GM10266 (cell line): Measurements from ENCODE around the gene TMEM187.
"Not testable (repeated sequence)": the region's sequence is repeated elsewhere in the genome, so short reads cannot be mapped to it uniquely, and the experiment has no call there.

Experiments
- DNase-seq: peaks from one replicate; pipeline ENCODE4 v3.0.0; 2012; ENCODE audit errors: extremely low spot score
- CTCF ChIP-seq: IDR thresholded peaks from 2 replicates; pipeline ENCODE4 v1.5.1; 2012; ENCODE audit warnings: mild to moderate bottlenecking, low read depth; ENCODE audit not compliant: control insufficient read depth, insufficient read depth; ENCODE audit errors: missing control alignments

TMEM187 gene

GRCh38 chrX:153973127-153974002 lies 811 bp downstream of the TMEM187 start:
- no peak for TF ChIP-seq CTCF
- DNase-seq: no peak

GRCh38 chrX:153974003-153974725 lies 1.6 kb downstream of the TMEM187 start:
- TF ChIP-seq CTCF: no peak
- no peak for DNase-seq

- TF ChIP-seq CTCF: no peak
- no peak for DNase-seq
These were observed 2.3 kb downstream of the TMEM187 start for GRCh38 chrX:153974726-153975286.

GRCh38 chrX:153980394-153980793 lies 7.8 kb downstream of the TMEM187 start:
- not testable (repeated sequence) for DNase-seq

GRCh38 chrX:153981231-153981630 lies 8.7 kb downstream of the TMEM187 start:
- DNase-seq: no peak
- no peak for TF ChIP-seq CTCF

- no peak for TF ChIP-seq CTCF
- DNase-seq: no peak
These were observed 9.4 kb downstream of the TMEM187 start for GRCh38 chrX:153981771-153982533.

- no peak for DNase-seq
- no peak for TF ChIP-seq CTCF
These were observed 10.8 kb downstream of the TMEM187 start for GRCh38 chrX:153983321-153983801.
